ENCODE measurements around the gene PHLPP1. TPM values are rescaled to one million over a fixed set of nuclear protein-coding genes. Genes with fewer than 3 reads are reported as not detected.

The PHLPP1 gene
- total RNA-seq, 6 experiments from 2014 or later: 8.6 to 19.3 (median 17.0) TPM

GRCh38 chr18:62710417-62710816 lies 4.9 kb upstream of the PHLPP1 start:
- intact Hi-C loops (cut with DNase I): loop anchor here (5.0 to 10.0 kb wide), 2 partner anchors 272 to 274 kb away; no protein-coding TSS in a partner anchor
- TF ChIP-seq POLR2A (IDR thresholded peaks at IDR 0.05) (no peak), CTCF (IDR thresholded peaks at IDR 0.05) (no peak)
- ATAC-seq: no peak

GRCh38 chr18:62711781-62712180 lies 3.6 kb upstream of the PHLPP1 start:
- no peak for DNase-seq
- 98% methylated on average over 12 of the region's 13 CpGs for WGBS (ENCODE audit: insufficient coverage, low coverage, low lambda C conversion rate, missing lambda C conversion rate)
- Histone ChIP-seq H3K4me3 (no peak overlapping the region), H3K4me1 (peaks cover 0 to 6% (median 0%) of the 10 kb centered on the region in 4 donors), H3K27ac (no peak overlapping the region), H3K27me3 (no peaks in the 10 kb centered on the region), H3K9me3 (no peaks in the 10 kb centered on the region), H3K36me3 (no peaks in the 10 kb centered on the region)
- TF ChIP-seq CTCF (IDR thresholded peaks at IDR 0.05) (no peak), POLR2A (IDR thresholded peaks at IDR 0.05) (no peak)
- no peak for ATAC-seq
- intact Hi-C loops (cut with DNase I): loop anchor here (5.0 to 10.0 kb wide), 2 partner anchors 271 to 273 kb away; no protein-coding TSS in a partner anchor

More at GRCh38 chr18:62710417-62710816, 4.9 kb upstream of the PHLPP1 start:
- no peaks in the 10 kb centered on the region for H3K36me3 ChIP-seq
- H3K27me3 ChIP-seq: no peaks in the 10 kb centered on the region
- no peak for DNase-seq
- H3K4me1 ChIP-seq: peaks cover 0 to 6% (median 0%) of the 10 kb centered on the region in 4 donors
- no peak overlapping the region for H3K4me3 ChIP-seq
- no peak overlapping the region for H3K27ac ChIP-seq
- no peaks in the 10 kb centered on the region for H3K9me3 ChIP-seq

GRCh38 chr18:62713651-62714247 lies 1.6 kb upstream of the PHLPP1 start:
- intact Hi-C loops (cut with DNase I): loop anchor here (5.0 to 10.0 kb wide), 2 partner anchors 269 to 271 kb away; no protein-coding TSS in a partner anchor
- H3K4me3 ChIP-seq: no peak overlapping the region
- DNase-seq: peak in 2 of 3 donors; percentile 45 to 49
- no peak for ATAC-seq
- 89% methylated on average over 16 of the region's 17 CpGs for WGBS (ENCODE audit: insufficient coverage, low coverage, low lambda C conversion rate, missing lambda C conversion rate)
- peaks cover 0 to 12% (median under 1%) of the 10 kb centered on the region in 4 donors for H3K4me1 ChIP-seq
- no peak for TF ChIP-seq POLR2A (IDR thresholded peaks at IDR 0.05)
- TF ChIP-seq CTCF (IDR thresholded peaks at IDR 0.05): no peak
- H3K27ac ChIP-seq: no peak overlapping the region
- H3K36me3 ChIP-seq: no peaks in the 10 kb centered on the region
- no peaks in the 10 kb centered on the region for H3K9me3 ChIP-seq
- no peaks in the 10 kb centered on the region for H3K27me3 ChIP-seq

- Histone ChIP-seq H3K27ac (peak overlapping the region; percentile 85 to 95 (median 89)), H3K27me3 (no peaks in the 10 kb centered on the region), H3K4me3 (peak overlapping the region; percentile 46 to 73 (median 60)), H3K9me3 (no peaks in the 10 kb centered on the region), H3K36me3 (no peaks in the 10 kb centered on the region), H3K4me1 (peaks cover 0 to 18% (median 5%) of the 10 kb centered on the region in 4 donors)
- whole genome bisulfite sequencing (ENCODE audit: insufficient coverage, low coverage, low lambda C conversion rate, missing lambda C conversion rate): 14% methylated on average over 7 of the region's 50 CpGs
- DNase-seq: peak; percentile 100
- intact Hi-C loops (cut with DNase I): loop anchor here (5.0 to 10.0 kb wide), 2 partner anchors 267 to 270 kb away; no protein-coding TSS in a partner anchor
- TF ChIP-seq CTCF (IDR thresholded peaks at IDR 0.05) (peak; percentile 74 to 84 (median 82)), POLR2A (IDR thresholded peaks at IDR 0.05) (no peak)
- peak; percentile 89 to 94 (median 90) for ATAC-seq
Observed at GRCh38 chr18:62714671-62715435, 488 bp upstream of the PHLPP1 start.
